ENCODE data around the gene CRYM. TPM values are rescaled to one million over a fixed set of nuclear protein-coding genes. Genes with fewer than 3 reads are reported as not detected.
A peak's percentile ranks its signal among the peaks of the same experiment; 100 is the strongest.

Gene CRYM
- total RNA-seq, 1 donor from 2014 or later: 3.2 TPM

GRCh38 chr16:21244518-21245215 is 33.4 kb downstream of the CRYM start:
- no peak for DNase-seq

- no peak for DNase-seq
Observed at GRCh38 chr16:21242756-21243155, 35.3 kb downstream of the CRYM start.

- no peak for DNase-seq
Observed at GRCh38 chr16:21239646-21240045, 38.4 kb downstream of the CRYM start.

- DNase-seq: no peak
Observed at GRCh38 chr16:21236831-21237230, 41.3 kb downstream of the CRYM start.

- DNase-seq: no peak
Observed at GRCh38 chr16:21235199-21235585, 42.9 kb downstream of the CRYM start.

GRCh38 chr16:21233521-21234150 is 44.5 kb downstream of the CRYM start, which contains the start of gene ANKS4B:
TSS of gene ANKS4B (plus strand) at chr16:21233699. CDS start at chr16:21233738, 39 bp downstream.
- DNase-seq: no peak

- no peak for DNase-seq
Observed at GRCh38 chr16:21233045-21233520, 45.0 kb downstream of the CRYM start.

- DNase-seq: no peak
Observed at GRCh38 chr16:21228361-21228872, 49.7 kb downstream of the CRYM start.

GRCh38 chr16:21227866-21228265 is 50.2 kb downstream of the CRYM start:
- DNase-seq: no peak

- peak; percentile 86 for DNase-seq
Observed at GRCh38 chr16:21226749-21227148, 51.3 kb downstream of the CRYM start.

GRCh38 chr16:21224800-21225199 is 53.3 kb downstream of the CRYM start:
- no peak for DNase-seq

GRCh38 chr16:21223787-21224186 is 54.3 kb downstream of the CRYM start:
- no peak for DNase-seq

- DNase-seq: no peak
Observed at GRCh38 chr16:21222495-21223337, 55.4 kb downstream of the CRYM start.

- DNase-seq: no peak
Observed at GRCh38 chr16:21219551-21219950, 58.5 kb downstream of the CRYM start.

GRCh38 chr16:21218153-21218552 is 59.9 kb downstream of the CRYM start:
- no peak for DNase-seq

- DNase-seq: no peak
Observed at GRCh38 chr16:21217121-21217520, 61.0 kb downstream of the CRYM start.

GRCh38 chr16:21214086-21214485 is 64.0 kb downstream of the CRYM start:
- DNase-seq: no peak

GRCh38 chr16:21211486-21211885 is 66.6 kb downstream of the CRYM start, which contains the start of gene ZP2:
TSS of gene ZP2 (minus strand) at chr16:21211574. CDS start at chr16:21211547, 27 bp downstream.
- DNase-seq: no peak
